K562 (cell line): ENCODE measurements around the gene BPTF. TPM values are rescaled to one million over a fixed set of nuclear protein-coding genes. Genes with fewer than 3 reads are reported as not detected.

Source experiments
- DPF2 ChIP-seq: fragments of 450-650 bp; IDR thresholded peaks from 2 replicates; pipeline ENCODE4 v1.6.1; 2016
- HDAC1 ChIP-seq, 2 experiments: fragments of 450-650 bp; IDR thresholded peaks; 2 replicates each; pipeline ENCODE4 v1.6.1; 2016 to 2017; ENCODE audit warnings: inconsistent platforms in 1 of 2, mild to moderate bottlenecking in 1 of 2, moderate library complexity in 1 of 2
- POU5F1 ChIP-seq: fragments of 150-350 bp; IDR thresholded peaks from 2 replicates; pipeline ENCODE4 v1.6.1; 2014; ENCODE audit warnings: borderline replicate concordance, low read length, low read depth, mild to moderate bottlenecking; ENCODE audit not compliant: partially characterized antibody
- XRCC3 ChIP-seq: fragments of 450-650 bp; IDR thresholded peaks from 2 replicates; pipeline ENCODE4 v1.6.1; 2017; ENCODE audit warnings: mild to moderate bottlenecking, moderate library complexity
- polyA plus RNA-seq, 8 experiments: library from polyadenylated mRNA; depleted of rRNA in 4 of 8; stranded (reverse) in 5 of 8; unstranded in 3 of 8; fragments of >200 nt; fragmentation: Nextera tagmentation in 2 of 8; fragmentation: Illumina TruSeq in 1 of 8; extraction: Ambion mirVana in 2 of 8; extraction: Trizol in 1 of 8; gene quantifications; 2 replicates each; pipeline versions ENCODE4 v1.2.1 to v1.2.3, GENCODE V29; 2011 to 2014; ENCODE audit warnings: inconsistent platforms in 1 of 8, missing spikeins in 1 of 8
- total RNA-seq, 7 experiments: library from RNA; depleted of rRNA in 6 of 7; stranded (reverse); fragments of >200 nt in 6 of 7; fragmentation: Illumina TruSeq in 2 of 7; extraction: Trizol in 2 of 7; gene quantifications; 2 replicates each; pipeline versions ENCODE4 v1.2.1 to v1.2.3, GENCODE V29; 2011 to 2021; ENCODE audit warnings: low replicate concordance in 1 of 7
- TF ChIP-seq, protein P1 (sequence below): fragments of 450-650 bp; IDR thresholded peaks from 2 replicates; pipeline ENCODE4 v1.6.1; 2016; ENCODE audit warnings: mild to moderate bottlenecking, moderate library complexity
- TF ChIP-seq, protein P2 (sequence below), 2 experiments: fragments of 250-450 bp in 1 of 2; fragments of 450-650 bp in 1 of 2; sonication (Bioruptor Pico) in 1 of 2; IDR thresholded peaks; 2 replicates each; pipeline versions ENCODE4 v1.6.1 to v1.8.0; 2016 to 2021; ENCODE audit warnings: mild to moderate bottlenecking in 2 of 2, moderate library complexity in 2 of 2, missing compliant biosample characterization in 1 of 2, missing genetic modification characterization in 1 of 2
- TF ChIP-seq, protein P3 (sequence below): fragments of 200-800 bp; sonication (Bioruptor generic); IDR thresholded peaks from 2 replicates; pipeline ENCODE4 v1.6.1; 2017; ENCODE audit warnings: missing genetic modification characterization, missing compliant biosample characterization
- TF ChIP-seq, protein P4 (sequence below), 3 experiments: IDR thresholded peaks in 2 of 3; conservative IDR thresholded peaks in 1 of 3; 2 replicates each; pipeline ENCODE4 v1.5.1; 2011 to 2012; ENCODE audit warnings: low read length in 3 of 3, mild to moderate bottlenecking in 3 of 3, control low read depth in 2 of 3, improper control_type of control experiment in 1 of 3, inconsistent platforms in 1 of 3, low read depth in 1 of 3, mixed read lengths in 1 of 3, moderate library complexity in 1 of 3; ENCODE audit not compliant: insufficient read depth in 2 of 3
- TF ChIP-seq, protein P5 (sequence below): IDR thresholded peaks from 2 replicates; pipeline ENCODE4 v1.6.1; 2011; ENCODE audit not compliant: insufficient read length; ENCODE audit errors: extremely low read depth

BPTF gene
- total and polyA plus RNA-seq, 9 of the 15 experiments (the other 6 are each of a cell fraction or from before 2014, with no cell fraction given): 12.5 to 52.1 (median 26.9) TPM

DNA sequence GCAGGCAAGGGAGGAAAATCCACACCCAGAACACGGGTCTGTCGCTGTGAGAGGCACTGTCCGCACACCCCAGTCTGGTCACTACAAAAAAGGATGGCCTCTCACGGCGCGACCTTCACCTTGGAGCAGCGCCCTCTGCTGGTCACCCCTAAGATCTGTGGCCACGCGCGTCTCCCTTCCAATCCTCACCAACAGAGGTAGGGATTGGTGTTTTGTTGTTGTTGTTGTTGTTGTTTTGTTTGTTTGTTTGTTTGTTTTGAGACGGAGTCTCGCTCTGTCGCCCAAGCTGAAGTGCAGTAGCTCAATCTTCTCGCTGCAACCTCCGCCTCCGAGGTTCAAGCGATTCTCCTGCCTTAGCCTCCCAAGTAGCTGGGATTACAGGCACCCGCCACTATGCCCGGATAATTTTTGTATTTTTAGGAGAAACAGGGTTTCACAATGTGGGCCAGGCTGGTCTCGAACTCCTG lies 185.9 kb downstream of the BPTF start (continued):
- TF ChIP-seq, protein P1, sequence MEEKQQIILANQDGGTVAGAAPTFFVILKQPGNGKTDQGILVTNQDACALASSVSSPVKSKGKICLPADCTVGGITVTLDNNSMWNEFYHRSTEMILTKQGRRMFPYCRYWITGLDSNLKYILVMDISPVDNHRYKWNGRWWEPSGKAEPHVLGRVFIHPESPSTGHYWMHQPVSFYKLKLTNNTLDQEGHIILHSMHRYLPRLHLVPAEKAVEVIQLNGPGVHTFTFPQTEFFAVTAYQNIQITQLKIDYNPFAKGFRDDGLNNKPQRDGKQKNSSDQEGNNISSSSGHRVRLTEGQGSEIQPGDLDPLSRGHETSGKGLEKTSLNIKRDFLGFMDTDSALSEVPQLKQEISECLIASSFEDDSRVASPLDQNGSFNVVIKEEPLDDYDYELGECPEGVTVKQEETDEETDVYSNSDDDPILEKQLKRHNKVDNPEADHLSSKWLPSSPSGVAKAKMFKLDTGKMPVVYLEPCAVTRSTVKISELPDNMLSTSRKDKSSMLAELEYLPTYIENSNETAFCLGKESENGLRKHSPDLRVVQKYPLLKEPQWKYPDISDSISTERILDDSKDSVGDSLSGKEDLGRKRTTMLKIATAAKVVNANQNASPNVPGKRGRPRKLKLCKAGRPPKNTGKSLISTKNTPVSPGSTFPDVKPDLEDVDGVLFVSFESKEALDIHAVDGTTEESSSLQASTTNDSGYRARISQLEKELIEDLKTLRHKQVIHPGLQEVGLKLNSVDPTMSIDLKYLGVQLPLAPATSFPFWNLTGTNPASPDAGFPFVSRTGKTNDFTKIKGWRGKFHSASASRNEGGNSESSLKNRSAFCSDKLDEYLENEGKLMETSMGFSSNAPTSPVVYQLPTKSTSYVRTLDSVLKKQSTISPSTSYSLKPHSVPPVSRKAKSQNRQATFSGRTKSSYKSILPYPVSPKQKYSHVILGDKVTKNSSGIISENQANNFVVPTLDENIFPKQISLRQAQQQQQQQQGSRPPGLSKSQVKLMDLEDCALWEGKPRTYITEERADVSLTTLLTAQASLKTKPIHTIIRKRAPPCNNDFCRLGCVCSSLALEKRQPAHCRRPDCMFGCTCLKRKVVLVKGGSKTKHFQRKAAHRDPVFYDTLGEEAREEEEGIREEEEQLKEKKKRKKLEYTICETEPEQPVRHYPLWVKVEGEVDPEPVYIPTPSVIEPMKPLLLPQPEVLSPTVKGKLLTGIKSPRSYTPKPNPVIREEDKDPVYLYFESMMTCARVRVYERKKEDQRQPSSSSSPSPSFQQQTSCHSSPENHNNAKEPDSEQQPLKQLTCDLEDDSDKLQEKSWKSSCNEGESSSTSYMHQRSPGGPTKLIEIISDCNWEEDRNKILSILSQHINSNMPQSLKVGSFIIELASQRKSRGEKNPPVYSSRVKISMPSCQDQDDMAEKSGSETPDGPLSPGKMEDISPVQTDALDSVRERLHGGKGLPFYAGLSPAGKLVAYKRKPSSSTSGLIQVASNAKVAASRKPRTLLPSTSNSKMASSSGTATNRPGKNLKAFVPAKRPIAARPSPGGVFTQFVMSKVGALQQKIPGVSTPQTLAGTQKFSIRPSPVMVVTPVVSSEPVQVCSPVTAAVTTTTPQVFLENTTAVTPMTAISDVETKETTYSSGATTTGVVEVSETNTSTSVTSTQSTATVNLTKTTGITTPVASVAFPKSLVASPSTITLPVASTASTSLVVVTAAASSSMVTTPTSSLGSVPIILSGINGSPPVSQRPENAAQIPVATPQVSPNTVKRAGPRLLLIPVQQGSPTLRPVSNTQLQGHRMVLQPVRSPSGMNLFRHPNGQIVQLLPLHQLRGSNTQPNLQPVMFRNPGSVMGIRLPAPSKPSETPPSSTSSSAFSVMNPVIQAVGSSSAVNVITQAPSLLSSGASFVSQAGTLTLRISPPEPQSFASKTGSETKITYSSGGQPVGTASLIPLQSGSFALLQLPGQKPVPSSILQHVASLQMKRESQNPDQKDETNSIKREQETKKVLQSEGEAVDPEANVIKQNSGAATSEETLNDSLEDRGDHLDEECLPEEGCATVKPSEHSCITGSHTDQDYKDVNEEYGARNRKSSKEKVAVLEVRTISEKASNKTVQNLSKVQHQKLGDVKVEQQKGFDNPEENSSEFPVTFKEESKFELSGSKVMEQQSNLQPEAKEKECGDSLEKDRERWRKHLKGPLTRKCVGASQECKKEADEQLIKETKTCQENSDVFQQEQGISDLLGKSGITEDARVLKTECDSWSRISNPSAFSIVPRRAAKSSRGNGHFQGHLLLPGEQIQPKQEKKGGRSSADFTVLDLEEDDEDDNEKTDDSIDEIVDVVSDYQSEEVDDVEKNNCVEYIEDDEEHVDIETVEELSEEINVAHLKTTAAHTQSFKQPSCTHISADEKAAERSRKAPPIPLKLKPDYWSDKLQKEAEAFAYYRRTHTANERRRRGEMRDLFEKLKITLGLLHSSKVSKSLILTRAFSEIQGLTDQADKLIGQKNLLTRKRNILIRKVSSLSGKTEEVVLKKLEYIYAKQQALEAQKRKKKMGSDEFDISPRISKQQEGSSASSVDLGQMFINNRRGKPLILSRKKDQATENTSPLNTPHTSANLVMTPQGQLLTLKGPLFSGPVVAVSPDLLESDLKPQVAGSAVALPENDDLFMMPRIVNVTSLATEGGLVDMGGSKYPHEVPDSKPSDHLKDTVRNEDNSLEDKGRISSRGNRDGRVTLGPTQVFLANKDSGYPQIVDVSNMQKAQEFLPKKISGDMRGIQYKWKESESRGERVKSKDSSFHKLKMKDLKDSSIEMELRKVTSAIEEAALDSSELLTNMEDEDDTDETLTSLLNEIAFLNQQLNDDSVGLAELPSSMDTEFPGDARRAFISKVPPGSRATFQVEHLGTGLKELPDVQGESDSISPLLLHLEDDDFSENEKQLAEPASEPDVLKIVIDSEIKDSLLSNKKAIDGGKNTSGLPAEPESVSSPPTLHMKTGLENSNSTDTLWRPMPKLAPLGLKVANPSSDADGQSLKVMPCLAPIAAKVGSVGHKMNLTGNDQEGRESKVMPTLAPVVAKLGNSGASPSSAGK: no peak
- TF ChIP-seq DPF2 (no peak), XRCC3 (no peak), HDAC1 (IDR thresholded peaks at IDR 0.05) (no peak; a peak in 1 of 4 replicates), POU5F1 (no peak)
- TF ChIP-seq, protein P2, sequence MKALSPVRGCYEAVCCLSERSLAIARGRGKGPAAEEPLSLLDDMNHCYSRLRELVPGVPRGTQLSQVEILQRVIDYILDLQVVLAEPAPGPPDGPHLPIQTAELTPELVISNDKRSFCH (CRISPR knock-in tag; IDR thresholded peaks at IDR 0.05): no peak
- TF ChIP-seq, protein P2 (tag; IDR thresholded peaks at IDR 0.05): no peak; the same call in 1 of the 2 replicates
- TF ChIP-seq, protein P3, sequence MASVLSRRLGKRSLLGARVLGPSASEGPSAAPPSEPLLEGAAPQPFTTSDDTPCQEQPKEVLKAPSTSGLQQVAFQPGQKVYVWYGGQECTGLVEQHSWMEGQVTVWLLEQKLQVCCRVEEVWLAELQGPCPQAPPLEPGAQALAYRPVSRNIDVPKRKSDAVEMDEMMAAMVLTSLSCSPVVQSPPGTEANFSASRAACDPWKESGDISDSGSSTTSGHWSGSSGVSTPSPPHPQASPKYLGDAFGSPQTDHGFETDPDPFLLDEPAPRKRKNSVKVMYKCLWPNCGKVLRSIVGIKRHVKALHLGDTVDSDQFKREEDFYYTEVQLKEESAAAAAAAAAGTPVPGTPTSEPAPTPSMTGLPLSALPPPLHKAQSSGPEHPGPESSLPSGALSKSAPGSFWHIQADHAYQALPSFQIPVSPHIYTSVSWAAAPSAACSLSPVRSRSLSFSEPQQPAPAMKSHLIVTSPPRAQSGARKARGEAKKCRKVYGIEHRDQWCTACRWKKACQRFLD: no peak
- TF ChIP-seq, protein P4, sequence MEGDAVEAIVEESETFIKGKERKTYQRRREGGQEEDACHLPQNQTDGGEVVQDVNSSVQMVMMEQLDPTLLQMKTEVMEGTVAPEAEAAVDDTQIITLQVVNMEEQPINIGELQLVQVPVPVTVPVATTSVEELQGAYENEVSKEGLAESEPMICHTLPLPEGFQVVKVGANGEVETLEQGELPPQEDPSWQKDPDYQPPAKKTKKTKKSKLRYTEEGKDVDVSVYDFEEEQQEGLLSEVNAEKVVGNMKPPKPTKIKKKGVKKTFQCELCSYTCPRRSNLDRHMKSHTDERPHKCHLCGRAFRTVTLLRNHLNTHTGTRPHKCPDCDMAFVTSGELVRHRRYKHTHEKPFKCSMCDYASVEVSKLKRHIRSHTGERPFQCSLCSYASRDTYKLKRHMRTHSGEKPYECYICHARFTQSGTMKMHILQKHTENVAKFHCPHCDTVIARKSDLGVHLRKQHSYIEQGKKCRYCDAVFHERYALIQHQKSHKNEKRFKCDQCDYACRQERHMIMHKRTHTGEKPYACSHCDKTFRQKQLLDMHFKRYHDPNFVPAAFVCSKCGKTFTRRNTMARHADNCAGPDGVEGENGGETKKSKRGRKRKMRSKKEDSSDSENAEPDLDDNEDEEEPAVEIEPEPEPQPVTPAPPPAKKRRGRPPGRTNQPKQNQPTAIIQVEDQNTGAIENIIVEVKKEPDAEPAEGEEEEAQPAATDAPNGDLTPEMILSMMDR (IDR thresholded peaks at IDR 0.05 in 2 of 3, conservative IDR thresholded peaks at IDR 0.05 in 1 of 3; ENCODE audit: insufficient read depth in 2 of 3, low read depth in 1 of 3, low read length in 3 of 3): peak; percentile 73 to 90 (median 76)
- TF ChIP-seq, protein P5, sequence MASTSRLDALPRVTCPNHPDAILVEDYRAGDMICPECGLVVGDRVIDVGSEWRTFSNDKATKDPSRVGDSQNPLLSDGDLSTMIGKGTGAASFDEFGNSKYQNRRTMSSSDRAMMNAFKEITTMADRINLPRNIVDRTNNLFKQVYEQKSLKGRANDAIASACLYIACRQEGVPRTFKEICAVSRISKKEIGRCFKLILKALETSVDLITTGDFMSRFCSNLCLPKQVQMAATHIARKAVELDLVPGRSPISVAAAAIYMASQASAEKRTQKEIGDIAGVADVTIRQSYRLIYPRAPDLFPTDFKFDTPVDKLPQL: no peak
